Measurements from ENCODE around the gene CLDND1.

DNA sequence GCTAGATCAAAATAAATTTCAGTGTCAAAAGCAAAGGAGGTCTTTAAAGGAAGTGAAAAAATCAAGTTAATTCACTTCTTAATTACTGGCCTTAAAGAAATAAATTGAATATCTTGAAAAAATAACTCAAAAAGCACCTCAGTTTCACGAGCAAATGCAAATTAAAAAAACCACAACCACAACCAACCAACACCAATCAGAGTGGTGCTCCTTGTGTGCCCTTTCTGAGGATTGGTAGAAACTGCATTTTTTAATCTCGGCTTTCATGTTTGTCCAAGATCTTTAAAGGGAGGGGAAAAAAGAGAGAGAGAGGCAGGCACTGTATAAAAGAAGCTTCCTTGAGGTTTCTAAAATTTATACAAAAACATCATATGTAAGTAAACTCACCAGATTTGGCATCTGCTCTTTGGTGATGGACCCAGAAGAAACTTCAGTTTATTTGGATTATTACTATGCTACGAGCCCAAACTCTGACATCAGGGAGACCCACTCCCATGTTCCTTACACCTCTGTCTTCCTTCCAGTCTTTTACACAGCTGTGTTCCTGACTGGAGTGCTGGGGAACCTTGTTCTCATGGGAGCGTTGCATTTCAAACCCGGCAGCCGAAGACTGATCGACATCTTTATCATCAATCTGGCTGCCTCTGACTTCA is 9.0 kb upstream of the CLDND1 start, which contains the start of gene GPR15:
- TF ChIP-seq POLR2A (IDR thresholded peaks at IDR 0.05), result no peak
- TF ChIP-seq, protein P1, sequence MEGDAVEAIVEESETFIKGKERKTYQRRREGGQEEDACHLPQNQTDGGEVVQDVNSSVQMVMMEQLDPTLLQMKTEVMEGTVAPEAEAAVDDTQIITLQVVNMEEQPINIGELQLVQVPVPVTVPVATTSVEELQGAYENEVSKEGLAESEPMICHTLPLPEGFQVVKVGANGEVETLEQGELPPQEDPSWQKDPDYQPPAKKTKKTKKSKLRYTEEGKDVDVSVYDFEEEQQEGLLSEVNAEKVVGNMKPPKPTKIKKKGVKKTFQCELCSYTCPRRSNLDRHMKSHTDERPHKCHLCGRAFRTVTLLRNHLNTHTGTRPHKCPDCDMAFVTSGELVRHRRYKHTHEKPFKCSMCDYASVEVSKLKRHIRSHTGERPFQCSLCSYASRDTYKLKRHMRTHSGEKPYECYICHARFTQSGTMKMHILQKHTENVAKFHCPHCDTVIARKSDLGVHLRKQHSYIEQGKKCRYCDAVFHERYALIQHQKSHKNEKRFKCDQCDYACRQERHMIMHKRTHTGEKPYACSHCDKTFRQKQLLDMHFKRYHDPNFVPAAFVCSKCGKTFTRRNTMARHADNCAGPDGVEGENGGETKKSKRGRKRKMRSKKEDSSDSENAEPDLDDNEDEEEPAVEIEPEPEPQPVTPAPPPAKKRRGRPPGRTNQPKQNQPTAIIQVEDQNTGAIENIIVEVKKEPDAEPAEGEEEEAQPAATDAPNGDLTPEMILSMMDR (IDR thresholded peaks at IDR 0.05), result no peak

All from testis (tissue), 2 donors.